Measurements from ENCODE around the gene ERBB4. TPM values are rescaled to one million over a fixed set of nuclear protein-coding genes. Genes with fewer than 3 reads are reported as not detected.

ERBB4 gene
- total RNA-seq, 2 donors from 2014 or later, result 1.0 to 32.8 TPM

GRCh38 chr2:211881449-211881848, 657.2 kb downstream of the ERBB4 start:
- no peak for DNase-seq (ENCODE audit: low spot score)
- WGBS, result 50% methylated on average over 6 of the region's 6 CpGs
- Histone ChIP-seq H3K27me3 (replicated peaks; ENCODE audit: insufficient read depth) (no peaks in the 10 kb centered on the region), H3K27ac (no peak overlapping the region), H3K36me3 (no peaks in the 10 kb centered on the region), H3K4me3 (no peak overlapping the region), H3K4me1 (replicated peaks) (no peaks in the 10 kb centered on the region), H3K9me3 (no peaks in the 10 kb centered on the region)
- intact Hi-C loops (cut with DNase I), result no loop called here
- TF ChIP-seq POLR2AphosphoS5 (IDR thresholded peaks at IDR 0.05), result no peak
- TF ChIP-seq POLR2A (IDR thresholded peaks at IDR 0.05), result no peak
- TF ChIP-seq CTCF (IDR thresholded peaks at IDR 0.05), result no peak

- Histone ChIP-seq H3K27ac (no peak overlapping the region), H3K4me1 (replicated peaks) (no peaks in the 10 kb centered on the region), H3K27me3 (replicated peaks; ENCODE audit: insufficient read depth) (no peaks in the 10 kb centered on the region), H3K4me3 (no peak overlapping the region), H3K36me3 (no peaks in the 10 kb centered on the region), H3K9me3 (no peaks in the 10 kb centered on the region)
- no peak for TF ChIP-seq POLR2AphosphoS5 (IDR thresholded peaks at IDR 0.05)
- no peak for TF ChIP-seq POLR2A (IDR thresholded peaks at IDR 0.05)
- TF ChIP-seq CTCF (IDR thresholded peaks at IDR 0.05), result no peak
- no peak for DNase-seq (ENCODE audit: low spot score)
- intact Hi-C loops (cut with DNase I), result no loop called here
Observed at GRCh38 chr2:211879323-211879722, 659.3 kb downstream of the ERBB4 start.

DNA sequence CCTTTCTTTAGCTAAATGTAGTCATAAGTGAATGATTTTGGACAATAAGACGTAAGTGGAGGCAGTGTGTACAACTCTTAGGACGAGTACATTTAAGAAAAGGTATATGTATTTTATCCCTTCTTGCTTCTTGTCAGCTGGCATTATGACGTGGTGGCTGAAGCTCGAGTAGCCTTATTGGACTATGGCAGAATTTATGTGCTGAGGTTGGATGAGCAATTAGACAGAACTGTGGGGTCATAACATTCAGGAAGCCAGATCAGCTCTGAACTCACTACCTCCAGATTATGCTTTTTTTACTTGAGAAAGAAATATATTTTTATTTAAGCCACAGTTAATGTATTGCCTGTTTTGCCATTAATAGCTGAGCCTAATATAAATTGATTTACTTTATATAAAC, 661.5 kb downstream of the ERBB4 start:
- no peak for DNase-seq (ENCODE audit: low spot score)
- no peak overlapping the region for H3K27ac ChIP-seq
- H3K27me3 ChIP-seq (replicated peaks; ENCODE audit: insufficient read depth), result no peaks in the 10 kb centered on the region
- no peaks in the 10 kb centered on the region for H3K36me3 ChIP-seq
- WGBS, result 85% methylated on average over 4 of the region's 4 CpGs
- no peak overlapping the region for H3K4me3 ChIP-seq
- no peaks in the 10 kb centered on the region for H3K4me1 ChIP-seq (replicated peaks)
- TF ChIP-seq CTCF (IDR thresholded peaks at IDR 0.05), result no peak
- no peak for TF ChIP-seq POLR2A (IDR thresholded peaks at IDR 0.05)
- TF ChIP-seq POLR2AphosphoS5 (IDR thresholded peaks at IDR 0.05), result no peak
- no peaks in the 10 kb centered on the region for H3K9me3 ChIP-seq
- intact Hi-C loops (cut with DNase I), result no loop called here

DNA sequence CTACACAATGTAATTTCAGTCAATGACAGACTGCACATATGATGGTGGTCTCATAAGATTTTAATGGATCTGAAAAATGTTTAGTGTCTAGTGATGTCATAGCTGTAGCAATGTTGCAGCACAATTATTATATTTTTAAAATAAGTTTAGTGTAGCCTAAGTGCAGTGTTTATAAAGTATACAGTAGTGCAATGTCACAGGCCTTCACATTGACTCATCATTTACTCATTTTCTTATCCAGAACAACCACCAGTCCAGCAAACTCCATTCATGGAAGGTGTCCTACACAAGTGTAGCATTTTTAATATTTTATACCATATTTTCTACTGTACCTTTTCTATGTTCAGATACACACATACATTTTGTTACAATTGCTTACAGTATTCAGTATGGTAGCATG, 663.1 kb downstream of the ERBB4 start:
- TF ChIP-seq CTCF (IDR thresholded peaks at IDR 0.05) (no peak), POLR2AphosphoS5 (IDR thresholded peaks at IDR 0.05) (no peak), POLR2A (IDR thresholded peaks at IDR 0.05) (no peak)
- Histone ChIP-seq H3K27me3 (replicated peaks; ENCODE audit: insufficient read depth) (no peaks in the 10 kb centered on the region), H3K4me3 (no peak overlapping the region), H3K27ac (no peak overlapping the region), H3K4me1 (replicated peaks) (no peaks in the 10 kb centered on the region), H3K9me3 (no peaks in the 10 kb centered on the region), H3K36me3 (no peaks in the 10 kb centered on the region)
- intact Hi-C loops (cut with DNase I), result no loop called here
- DNase-seq (ENCODE audit: low spot score), result no peak

DNA sequence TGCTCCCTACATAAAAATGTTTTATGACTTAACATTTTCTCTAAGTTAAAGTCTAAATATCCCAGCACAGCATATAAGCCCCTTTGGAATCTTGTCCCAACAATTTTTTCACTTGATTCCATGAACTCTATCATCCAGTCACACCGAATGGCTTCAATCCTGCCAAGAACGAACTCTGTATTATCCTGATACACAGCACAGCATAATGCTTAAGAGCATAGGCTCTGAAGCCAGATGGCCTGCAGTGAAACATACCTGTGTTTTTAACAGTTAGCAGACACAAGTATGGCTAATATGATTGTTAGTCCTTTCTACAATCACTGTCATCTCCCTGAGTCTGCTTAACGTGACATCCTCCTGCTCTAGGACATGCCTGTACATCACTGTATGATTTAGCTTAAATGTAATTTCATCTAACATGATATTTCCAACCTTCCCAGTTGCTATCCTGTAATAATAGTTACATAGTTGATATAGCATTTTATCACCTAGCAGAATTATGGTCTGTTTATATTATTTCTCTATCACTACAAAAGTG, 669.5 kb downstream of the ERBB4 start:
- Histone ChIP-seq H3K4me3 (no peak overlapping the region), H3K9me3 (no peaks in the 10 kb centered on the region), H3K4me1 (replicated peaks) (no peaks in the 10 kb centered on the region), H3K27me3 (replicated peaks; ENCODE audit: insufficient read depth) (no peaks in the 10 kb centered on the region), H3K27ac (no peak overlapping the region), H3K36me3 (no peaks in the 10 kb centered on the region)
- no peak for DNase-seq (ENCODE audit: low spot score)
- WGBS, result 88% methylated on average over 3 of the region's 3 CpGs
- intact Hi-C loops (cut with DNase I), result no loop called here
- TF ChIP-seq POLR2AphosphoS5 (IDR thresholded peaks at IDR 0.05), result no peak
- no peak for TF ChIP-seq POLR2A (IDR thresholded peaks at IDR 0.05)
- TF ChIP-seq CTCF (IDR thresholded peaks at IDR 0.05), result no peak

All from prostate gland (tissue), 2 donors.